Erythroblast (primary cell): ENCODE data around the gene RIMBP2.

ENCODE experiments used
- DNase-seq, 2 experiments: peaks; one replicate each; lab custom pipeline; 2025; lab: John Stamatoyannopoulos, UW
- GATA1 ChIP-seq: IDR thresholded peaks from 2 replicates; pipeline ENCODE4 v1.6.1; 2011; ENCODE audit warnings: low read depth, mild to moderate bottlenecking, control low read depth, low read length, moderate library complexity
- POLR2A ChIP-seq: IDR thresholded peaks from 2 replicates; pipeline ENCODE4 v1.6.1; 2011; ENCODE audit warnings: mild to moderate bottlenecking, low read length

The RIMBP2 gene

GRCh38 chr12:130715150-130715997 is 725 bp downstream of the RIMBP2 start:
- no peak for DNase-seq

GRCh38 chr12:130714591-130715149 is 1.4 kb downstream of the RIMBP2 start:
- DNase-seq = no peak
- TF ChIP-seq GATA1 = no peak
- TF ChIP-seq POLR2A = no peak

More at GRCh38 chr12:130715150-130715997, 725 bp downstream of the RIMBP2 start:
- no peak for TF ChIP-seq GATA1
- TF ChIP-seq POLR2A = no peak

DNA sequence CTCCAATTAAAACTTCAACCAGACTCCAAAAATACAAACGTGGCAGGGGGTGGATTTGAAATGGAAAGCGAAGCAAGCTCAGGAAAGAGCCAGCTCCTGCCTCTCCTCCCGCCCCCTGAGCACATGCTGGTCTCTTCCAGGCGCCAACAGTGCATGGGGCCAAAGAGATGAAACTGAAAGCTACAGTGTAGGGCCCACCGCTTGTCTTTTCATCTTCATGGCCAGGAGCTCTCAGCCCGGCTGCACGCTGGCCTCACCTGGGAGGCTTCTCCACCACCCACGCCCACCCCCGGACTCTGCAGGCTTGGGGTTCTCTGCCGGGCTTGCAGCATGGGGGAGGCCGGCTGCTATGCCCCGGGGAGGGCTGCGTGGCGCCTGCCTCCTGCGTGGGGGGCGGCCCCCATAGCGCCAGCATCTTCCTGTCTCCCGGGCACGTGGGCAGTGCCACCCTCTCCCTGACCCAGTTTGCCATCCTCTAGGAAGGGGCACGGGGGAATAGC is 2.0 kb downstream of the RIMBP2 start:
- TF ChIP-seq GATA1 (no peak), POLR2A (no peak)
- no peak for DNase-seq

DNA sequence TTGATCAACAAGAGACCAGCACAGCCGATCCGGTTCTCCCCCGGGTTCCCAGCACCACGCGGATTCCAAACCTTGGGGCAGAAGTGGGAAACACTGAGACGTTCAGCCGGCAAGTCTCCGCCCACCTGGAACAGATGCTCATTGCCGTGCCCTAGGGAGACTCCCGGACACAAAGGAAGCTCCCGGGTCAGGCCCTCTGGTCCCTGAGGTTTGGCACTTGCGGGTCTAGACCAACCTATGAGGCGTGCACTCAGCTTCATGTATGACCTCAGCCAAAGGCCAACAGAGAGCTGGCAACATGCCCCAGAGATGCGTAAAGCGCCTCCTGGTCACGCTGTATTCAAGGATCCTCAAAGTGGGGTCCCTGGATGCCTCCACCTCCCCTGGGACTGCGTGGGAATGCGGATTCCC is 2.5 kb downstream of the RIMBP2 start:
- no peak for TF ChIP-seq POLR2A
- no peak for TF ChIP-seq GATA1
- no peak for DNase-seq

GRCh38 chr12:130712346-130713065 is 3.6 kb downstream of the RIMBP2 start:
- TF ChIP-seq POLR2A = no peak
- no peak for TF ChIP-seq GATA1
- DNase-seq = no peak

DNA sequence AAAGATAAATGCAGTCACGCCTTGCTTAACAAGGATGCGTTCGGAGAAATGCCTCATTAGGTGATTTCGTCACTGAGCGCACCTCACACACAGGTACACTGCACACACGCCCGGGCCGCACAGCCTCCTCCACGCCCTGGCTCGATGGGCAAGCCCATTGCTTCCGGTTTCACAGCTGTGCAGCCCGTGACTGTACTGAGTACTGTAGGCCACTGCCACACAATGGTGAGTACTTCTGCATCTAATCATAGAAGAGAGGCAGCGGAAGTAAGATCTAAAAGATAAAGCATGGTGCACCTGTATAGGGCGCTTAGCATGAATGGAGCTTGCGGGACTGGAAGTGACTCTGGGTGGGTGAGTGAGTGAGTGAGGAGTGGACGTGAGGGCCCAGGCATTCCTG is 4.3 kb downstream of the RIMBP2 start:
- DNase-seq = no peak
- TF ChIP-seq GATA1 (no peak), POLR2A (no peak)

- TF ChIP-seq POLR2A (no peak), GATA1 (no peak)
- DNase-seq = no peak
These were observed 5.4 kb downstream of the RIMBP2 start for GRCh38 chr12:130710733-130711080.

DNA sequence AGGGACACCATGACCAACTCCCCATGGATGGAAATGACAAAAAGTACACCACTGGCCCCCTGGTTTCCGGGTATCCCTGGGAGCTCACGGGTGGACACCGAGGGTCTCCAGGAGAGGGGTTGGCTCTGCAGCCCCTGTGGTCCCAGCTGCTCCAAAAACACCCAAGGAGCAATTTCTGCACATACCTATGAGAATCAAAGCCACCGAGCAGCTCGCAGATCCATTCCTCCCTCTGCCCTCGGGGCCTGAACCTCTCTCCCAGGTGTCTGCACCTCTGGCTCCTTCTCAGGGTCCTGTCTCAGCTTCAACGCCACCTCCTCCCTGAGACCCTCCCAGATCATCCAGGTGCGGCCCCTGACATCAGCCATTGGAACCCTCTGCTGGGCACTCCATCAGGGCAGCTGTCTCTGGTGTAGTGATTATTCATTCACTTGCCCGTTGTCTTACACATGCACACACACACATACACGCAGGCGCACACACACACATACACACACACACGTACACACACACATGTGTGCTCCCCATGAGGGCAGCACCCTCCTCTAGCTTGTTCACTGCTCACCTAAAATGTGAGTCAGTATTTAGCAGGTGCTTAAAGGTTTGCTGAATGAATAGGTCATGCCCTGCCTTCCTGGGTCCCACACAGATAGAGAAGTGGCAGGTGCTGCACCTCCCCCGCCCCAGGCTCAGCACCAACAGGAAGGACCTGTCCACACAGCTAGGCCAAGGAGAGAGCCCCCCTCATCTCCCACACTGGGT is 5.9 kb downstream of the RIMBP2 start:
- DNase-seq = no peak
- TF ChIP-seq POLR2A (no peak), GATA1 (no peak)

GRCh38 chr12:130709151-130709970 is 6.7 kb downstream of the RIMBP2 start:
- DNase-seq = no peak

GRCh38 chr12:130708648-130709047 is 7.5 kb downstream of the RIMBP2 start:
- DNase-seq = no peak
- TF ChIP-seq GATA1 (no peak), POLR2A (no peak)

More at GRCh38 chr12:130709151-130709970, 6.7 kb downstream of the RIMBP2 start:
- no peak for TF ChIP-seq POLR2A
- no peak for TF ChIP-seq GATA1

GRCh38 chr12:130707571-130707891 is 8.6 kb downstream of the RIMBP2 start:
- no peak for DNase-seq
- TF ChIP-seq POLR2A (no peak), GATA1 (no peak)

- no peak for DNase-seq
- no peak for TF ChIP-seq POLR2A
- TF ChIP-seq GATA1 = no peak
These were observed 9.1 kb downstream of the RIMBP2 start for GRCh38 chr12:130706885-130707570.
